BLaER1 treated with 17β-estradiol and CSF1 and Interleukin-3, amounts not matched to agents 10 nM and 100 nM (cell line): ENCODE data around the gene PRIM1.
A peak's percentile ranks its signal among the peaks of the same experiment; 100 is the strongest.
"Not testable (repeated sequence)": the region's sequence is repeated elsewhere in the genome, so short reads cannot be mapped to it uniquely, and the experiment has no call there.

Source experiments
- H3K27ac ChIP-seq, 11 experiments: shearing (Covaris generic); formaldehyde crosslinking; 2 replicates each; pipeline ENCODE4 v1.8.1; 2022
- H3K27me3 ChIP-seq, 11 experiments: shearing (Covaris generic); formaldehyde crosslinking; 2 replicates each; pipeline ENCODE4 v1.8.1; 2022
- H3K36me3 ChIP-seq, 11 experiments: shearing (Covaris generic); formaldehyde crosslinking; 2 replicates each; pipeline ENCODE4 v1.8.1; 2022
- H3K4me1 ChIP-seq, 10 experiments: shearing (Covaris generic); formaldehyde crosslinking; 2 replicates each; pipeline ENCODE4 v1.8.1; 2022
- H3K4me2 ChIP-seq, 11 experiments: shearing (Covaris generic); formaldehyde crosslinking; 2 replicates each; pipeline ENCODE4 v1.8.1; 2022
- H3K4me3 ChIP-seq, 10 experiments: shearing (Covaris generic); formaldehyde crosslinking; 2 replicates each; pipeline ENCODE4 v1.8.1; 2022
- H3K9ac ChIP-seq, 11 experiments: shearing (Covaris generic); formaldehyde crosslinking; 2 replicates each; pipeline ENCODE4 v1.8.1; 2022
- H3K9me3 ChIP-seq, 11 experiments: shearing (Covaris generic); formaldehyde crosslinking; replicated peaks in 1 of 11; 2 replicates each; pipeline ENCODE4 v1.8.1; 2022
- H4K20me1 ChIP-seq, 11 experiments: shearing (Covaris generic); formaldehyde crosslinking; 2 replicates each; pipeline ENCODE4 v1.8.1; 2022
- Cebpa-rat ChIP-seq, 11 experiments: shearing (Covaris generic); IDR thresholded peaks; 2 replicates each; pipeline ENCODE4 v1.8.1; 2022

PRIM1 gene

DNA sequence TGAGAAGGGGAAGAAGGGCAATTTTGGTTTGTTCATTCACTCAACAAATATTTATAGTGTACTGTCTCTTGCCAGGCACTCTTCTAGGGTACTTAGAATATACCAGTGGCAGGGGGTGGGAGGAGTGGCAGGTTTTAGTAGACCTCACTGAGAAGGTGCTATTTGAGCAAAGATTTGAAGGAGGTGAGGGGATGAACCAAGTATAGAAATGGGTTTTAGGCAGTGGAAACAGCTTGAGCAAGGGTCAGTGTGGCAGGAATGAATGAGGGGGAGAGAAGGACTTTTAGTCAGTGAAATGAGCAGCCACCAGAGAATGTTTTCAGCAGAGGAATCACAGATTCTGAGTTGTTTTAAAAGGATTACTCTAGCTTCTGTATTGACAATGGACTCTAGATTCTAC lies 2.3 kb downstream of the PRIM1 start:
- Histone ChIP-seq H3K4me1 (peaks cover 24 to 40% (median 29%) of the 10 kb centered on the region in 10 experiments), H3K4me2 (peak overlapping the region; percentile 77 to 97 (median 87)), H3K27ac (peak overlapping the region in 10 of 11 experiments; percentile 3 to 92 (median 51); a peak in 18 of 22 replicates), H3K27me3 (no peaks in the 10 kb centered on the region), H3K9me3 (no peaks in the 10 kb centered on the region), H3K36me3 (peaks cover 0 to 53% (median 39%) of the 10 kb centered on the region in 11 experiments; a peak in 19 of 22 replicates), H3K4me3 (peak overlapping the region in 2 of 10 experiments; percentile 9 to 32; a peak in 3 of 20 replicates), H3K9ac (peak overlapping the region in 10 of 11 experiments; percentile 5 to 50 (median 37); a peak in 13 of 22 replicates), H4K20me1 (no peaks in the 10 kb centered on the region; a peak in 1 of 22 replicates)
- no peak for TF ChIP-seq Cebpa-rat (IDR thresholded peaks at IDR 0.05)

DNA sequence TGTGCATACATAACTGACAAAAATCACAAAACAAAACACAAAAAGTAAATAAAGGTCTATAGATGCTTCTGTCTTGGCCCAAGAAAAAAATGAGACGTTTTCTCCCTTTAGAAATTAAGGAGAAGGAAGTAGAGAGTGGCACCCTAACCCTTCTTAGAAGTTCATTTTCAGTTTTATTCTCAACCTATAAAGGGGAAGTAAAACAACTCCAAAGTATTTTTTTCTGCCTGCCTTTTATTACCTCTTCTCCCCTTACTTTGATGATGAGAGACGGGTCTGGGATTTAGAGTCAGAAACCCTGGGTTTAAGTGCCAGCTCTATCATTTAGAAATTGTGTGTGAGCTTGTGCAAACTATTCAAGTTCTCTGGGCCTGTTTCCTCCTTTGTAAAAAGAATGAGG lies 2.8 kb downstream of the PRIM1 start:
- no peaks in the 10 kb centered on the region for H3K9me3 ChIP-seq
- H3K27ac ChIP-seq = peak overlapping the region in 10 of 11 experiments; percentile 3 to 92 (median 51); a peak in 18 of 22 replicates
- peaks cover 3 to 58% (median 44%) of the 10 kb centered on the region in 11 experiments; a peak in 20 of 22 replicates for H3K36me3 ChIP-seq
- no peaks in the 10 kb centered on the region; a peak in 1 of 22 replicates for H4K20me1 ChIP-seq
- no peak for TF ChIP-seq Cebpa-rat (IDR thresholded peaks at IDR 0.05)
- peaks cover 24 to 40% (median 29%) of the 10 kb centered on the region in 10 experiments for H3K4me1 ChIP-seq
- H3K27me3 ChIP-seq = no peaks in the 10 kb centered on the region
- peak overlapping the region; percentile 77 to 97 (median 87) for H3K4me2 ChIP-seq
- H3K9ac ChIP-seq = peak overlapping the region in 9 of 11 experiments; percentile 13 to 50 (median 36); a peak in 13 of 22 replicates
- peak overlapping the region in 2 of 10 experiments; percentile 9 to 32; a peak in 1 of 20 replicates for H3K4me3 ChIP-seq

DNA sequence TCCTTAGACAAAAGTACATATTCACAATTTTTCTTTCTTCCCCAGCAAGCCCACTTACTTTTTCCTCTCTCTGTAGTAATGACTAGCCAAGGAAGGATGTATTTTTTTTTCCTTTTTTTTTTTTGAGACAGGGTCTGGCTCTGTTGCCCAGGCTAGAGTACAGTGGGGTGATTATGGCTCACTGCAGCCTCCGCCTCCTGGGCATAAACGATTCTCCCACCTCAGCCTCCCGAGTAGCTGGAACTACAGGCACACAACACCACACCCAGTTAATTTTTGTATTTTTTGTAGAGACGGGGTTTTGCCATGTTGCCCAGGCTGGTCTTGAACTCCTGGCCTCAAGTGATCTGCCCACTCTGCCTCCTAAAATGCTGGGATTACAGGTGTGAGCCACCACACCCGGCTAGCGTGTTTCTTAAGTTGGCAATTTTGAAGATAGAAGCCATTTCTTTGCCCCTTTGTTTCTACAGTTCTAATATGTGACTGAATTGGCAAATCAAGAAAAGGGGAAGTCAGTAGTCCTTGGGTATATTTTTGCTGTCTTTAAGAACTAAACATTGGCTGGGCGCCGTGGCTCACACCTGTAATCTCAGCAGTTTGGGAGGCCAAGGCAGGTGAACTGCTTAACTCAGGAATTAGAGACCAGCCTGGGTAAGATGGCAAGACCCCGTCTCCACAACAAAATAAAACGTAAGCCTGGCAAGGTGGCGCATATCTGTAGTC lies 23.8 kb downstream of the PRIM1 start:
- no peak overlapping the region for H3K9ac ChIP-seq
- peaks cover 10 to 77% (median 65%) of the 10 kb centered on the region in 11 experiments for H3K36me3 ChIP-seq
- peaks cover 4 to 13% (median 9%) of the 10 kb centered on the region in 11 experiments; a peak in 15 of 22 replicates for H4K20me1 ChIP-seq
- peaks cover 12 to 25% (median 20%) of the 10 kb centered on the region in 10 experiments for H3K4me1 ChIP-seq
- H3K27ac ChIP-seq = peak overlapping the region in 4 of 11 experiments; percentile 10 to 50 (median 30); a peak in 5 of 22 replicates
- peak overlapping the region in 3 of 11 experiments; percentile 18 to 42 (median 20); a peak in 3 of 22 replicates for H3K4me2 ChIP-seq
- H3K27me3 ChIP-seq = no peaks in the 10 kb centered on the region
- H3K9me3 ChIP-seq = no peaks in the 10 kb centered on the region
- H3K4me3 ChIP-seq = no peak overlapping the region
- TF ChIP-seq Cebpa-rat (IDR thresholded peaks at IDR 0.05) = no peak

DNA sequence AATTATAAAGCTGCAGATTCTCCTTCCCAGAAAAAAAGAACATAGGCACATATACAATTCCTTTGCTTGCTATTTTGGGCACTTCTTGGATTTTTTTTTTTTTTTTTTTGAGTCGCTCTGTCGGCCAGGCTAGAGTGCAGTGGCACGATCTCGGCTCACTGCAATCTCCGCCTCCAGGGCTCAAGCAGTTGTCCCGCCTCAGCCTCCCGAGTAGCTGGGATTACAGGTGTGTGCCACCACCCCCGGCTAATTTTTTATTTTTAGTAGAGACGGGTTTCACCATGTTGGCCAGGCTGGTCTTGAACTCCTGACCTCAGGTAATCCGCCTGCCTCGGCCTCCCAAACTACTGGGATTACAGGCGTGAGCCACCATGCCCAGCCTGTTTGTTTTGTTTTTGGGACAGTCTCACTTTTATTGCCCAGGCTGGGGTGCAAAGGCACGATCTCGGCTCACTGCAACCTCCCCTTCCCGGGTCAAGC lies 25.9 kb downstream of the PRIM1 start:
- Histone ChIP-seq H3K36me3 (peaks cover 23 to 77% (median 63%) of the 10 kb centered on the region in 11 experiments), H3K4me1 (peaks cover 33 to 46% (median 38%) of the 10 kb centered on the region in 10 experiments), H3K4me3 (peak overlapping the region; percentile 85 to 98 (median 88); a peak in 16 of 20 replicates), H3K27ac (peak overlapping the region; percentile 85 to 98 (median 95)), H4K20me1 (peaks cover 20 to 34% (median 30%) of the 10 kb centered on the region in 11 experiments), H3K9ac (peak overlapping the region; percentile 84 to 99 (median 96); a peak in 21 of 22 replicates), H3K4me2 (peak overlapping the region; percentile 68 to 89 (median 77))
- not testable (repeated sequence) for H3K9me3 ChIP-seq, H3K27me3 ChIP-seq

DNA sequence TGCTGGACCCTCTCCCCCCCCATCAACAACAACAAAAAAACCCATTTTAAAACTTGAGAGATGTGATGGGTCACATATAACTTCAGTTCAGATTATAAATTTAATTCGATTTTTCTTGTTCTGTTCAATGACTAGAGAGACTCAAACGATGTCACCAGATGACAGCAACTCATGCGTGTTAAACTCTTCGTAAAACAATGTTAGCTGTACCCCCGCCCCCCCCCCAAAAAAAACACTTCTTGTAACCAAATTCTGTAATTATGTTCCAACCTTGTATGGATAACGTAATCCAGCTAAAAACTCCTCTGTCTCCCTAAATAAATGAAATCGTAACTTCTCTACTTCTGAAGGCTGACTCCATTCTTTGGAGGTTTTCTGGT lies 26.4 kb downstream of the PRIM1 start:
- Histone ChIP-seq H3K36me3 (peaks cover 22 to 77% (median 63%) of the 10 kb centered on the region in 11 experiments), H4K20me1 (peaks cover 26 to 39% (median 35%) of the 10 kb centered on the region in 11 experiments), H3K9ac (peak overlapping the region; percentile 84 to 99 (median 96)), H3K9me3 (no peaks in the 10 kb centered on the region), H3K27ac (peak overlapping the region; percentile 85 to 98 (median 95)), H3K27me3 (no peaks in the 10 kb centered on the region), H3K4me1 (peaks cover 38 to 51% (median 42%) of the 10 kb centered on the region in 10 experiments), H3K4me3 (peak overlapping the region; percentile 85 to 98 (median 88)), H3K4me2 (peak overlapping the region; percentile 68 to 89 (median 77))
- TF ChIP-seq Cebpa-rat (IDR thresholded peaks at IDR 0.05) = no peak

DNA sequence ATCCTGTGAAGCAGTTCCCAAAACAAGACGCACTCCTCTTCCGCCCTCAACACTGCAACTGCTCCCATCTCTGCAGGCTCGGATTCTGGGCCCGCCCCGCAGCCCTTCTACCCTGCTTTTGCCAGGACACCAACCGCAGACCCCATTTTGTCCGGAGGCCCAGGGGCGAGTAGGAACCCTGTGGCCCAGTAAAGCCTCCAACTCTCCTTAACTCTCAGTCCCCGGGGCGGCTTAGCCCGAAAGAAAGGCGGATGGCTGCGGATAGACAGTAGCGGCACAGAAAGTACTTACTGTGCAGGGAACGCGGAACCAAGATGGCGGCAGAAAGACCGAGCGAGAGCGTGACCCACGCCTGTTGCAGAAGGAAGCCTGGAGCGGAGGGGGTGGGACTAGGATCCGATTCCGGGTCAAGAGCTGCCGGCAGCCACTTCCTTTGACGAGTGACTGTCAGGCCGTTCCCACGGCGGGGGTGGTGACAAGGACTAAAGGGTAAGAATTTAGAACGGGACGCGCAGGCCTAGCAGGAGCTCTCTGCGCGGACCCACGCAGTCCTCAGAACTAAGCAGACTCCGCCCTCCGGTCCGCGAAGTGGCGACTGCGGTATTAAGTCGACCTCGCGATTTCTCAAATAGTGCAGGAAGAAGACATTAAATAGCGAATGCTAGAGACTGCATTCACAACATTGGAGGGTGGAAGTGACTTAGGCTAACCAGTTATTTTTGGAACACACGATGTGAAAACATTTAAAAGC lies 27.0 kb downstream of the PRIM1 start, which contains the start of gene NACA:
Gene NACA (minus strand): TSS at position 328 of the 751 bp plus-strand sequence. CDS start 778 bp downstream, outside the sequence.
- H3K27ac ChIP-seq = peak within 1 kb of the TSS; percentile 85 to 98 (median 95)
- no peak for TF ChIP-seq Cebpa-rat (IDR thresholded peaks at IDR 0.05)
- H4K20me1 ChIP-seq = peaks cover 31 to 45% (median 41%) of the 10 kb centered on the region in 11 experiments
- H3K4me1 ChIP-seq = peaks cover 43 to 56% (median 47%) of the 10 kb centered on the region in 10 experiments
- no peaks in the 10 kb centered on the region for H3K27me3 ChIP-seq
- peak within 1 kb of the TSS; percentile 90 to 99 (median 96) for H3K9ac ChIP-seq
- H3K36me3 ChIP-seq = peaks cover 28 to 77% (median 66%) of the 10 kb centered on the region in 11 experiments
- peak within 1 kb of the TSS; percentile 87 to 98 (median 93) for H3K4me2 ChIP-seq
- H3K9me3 ChIP-seq = no peaks in the 10 kb centered on the region
- peak within 1 kb of the TSS; percentile 85 to 98 (median 88) for H3K4me3 ChIP-seq

DNA sequence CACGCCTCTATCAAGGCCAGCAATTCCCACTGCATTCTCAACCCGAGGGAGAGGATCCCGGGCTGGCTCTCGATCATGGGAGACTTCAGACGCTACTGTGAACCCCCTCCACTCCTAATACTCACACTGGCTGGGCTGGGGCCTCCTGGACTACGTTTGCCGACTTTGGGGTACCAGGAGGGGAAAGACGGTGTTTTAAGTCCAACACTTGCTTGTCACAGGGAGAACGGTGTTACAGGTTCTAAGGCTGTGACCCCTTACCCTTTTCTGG lies 27.5 kb downstream of the PRIM1 start:
- peaks cover 36 to 50% (median 46%) of the 10 kb centered on the region in 11 experiments for H4K20me1 ChIP-seq
- H3K36me3 ChIP-seq = peaks cover 33 to 77% (median 66%) of the 10 kb centered on the region in 11 experiments
- peak overlapping the region; percentile 90 to 99 (median 96) for H3K9ac ChIP-seq
- no peak for TF ChIP-seq Cebpa-rat (IDR thresholded peaks at IDR 0.05)
- H3K4me2 ChIP-seq = peak overlapping the region; percentile 84 to 98 (median 93)
- peak overlapping the region; percentile 85 to 98 (median 88) for H3K4me3 ChIP-seq
- no peaks in the 10 kb centered on the region for H3K27me3 ChIP-seq
- peaks cover 48 to 62% (median 53%) of the 10 kb centered on the region in 10 experiments for H3K4me1 ChIP-seq
- peak overlapping the region; percentile 85 to 98 (median 95) for H3K27ac ChIP-seq
- H3K9me3 ChIP-seq = no peaks in the 10 kb centered on the region

DNA sequence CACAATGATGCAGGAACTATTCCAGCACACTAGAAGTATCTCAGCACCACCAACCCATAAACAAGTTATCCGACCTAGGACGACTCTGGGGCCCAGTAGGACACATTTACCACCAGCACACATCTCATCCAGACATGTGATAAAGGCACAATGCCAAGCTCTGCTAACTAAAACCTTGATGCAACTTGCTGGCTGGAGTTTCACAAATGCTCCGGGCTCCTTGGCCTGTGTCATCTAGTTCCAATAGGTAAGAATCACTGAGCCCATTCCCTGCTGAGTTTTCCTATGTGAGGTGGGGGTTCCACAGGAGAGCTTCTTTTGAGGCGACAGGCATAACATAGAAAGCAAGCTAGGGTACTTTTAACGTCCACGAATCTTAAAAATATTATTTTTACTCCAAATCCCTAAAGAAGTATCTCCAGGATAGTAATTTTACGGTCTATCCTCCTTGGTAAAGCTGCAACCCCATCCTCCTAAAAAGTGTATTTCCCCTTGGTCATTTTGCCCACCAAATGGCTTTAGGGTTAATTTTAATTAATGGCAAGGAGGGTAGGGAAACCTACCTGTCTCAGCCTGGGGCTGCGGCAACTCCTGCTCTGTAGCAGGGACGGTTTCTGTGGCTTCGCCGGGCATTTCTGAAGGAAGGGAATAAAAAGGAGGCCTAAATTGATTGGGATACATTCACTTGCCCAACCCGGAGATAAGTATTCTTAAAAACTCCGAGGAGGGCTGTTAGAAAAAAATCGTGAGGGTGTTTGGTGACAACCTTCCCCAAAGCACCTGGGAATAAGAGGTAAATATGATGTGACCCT lies 28.0 kb downstream of the PRIM1 start:
- peaks cover 42 to 55% (median 52%) of the 10 kb centered on the region in 11 experiments for H4K20me1 ChIP-seq
- peak overlapping the region; percentile 85 to 98 (median 95) for H3K27ac ChIP-seq
- no peaks in the 10 kb centered on the region for H3K27me3 ChIP-seq
- H3K4me1 ChIP-seq = peaks cover 54 to 67% (median 58%) of the 10 kb centered on the region in 10 experiments
- H3K4me3 ChIP-seq = peak overlapping the region; percentile 85 to 98 (median 88)
- peak overlapping the region; percentile 90 to 99 (median 96) for H3K9ac ChIP-seq
- H3K36me3 ChIP-seq = peaks cover 39 to 77% (median 68%) of the 10 kb centered on the region in 11 experiments
- H3K9me3 ChIP-seq = no peaks in the 10 kb centered on the region
- peak overlapping the region; percentile 84 to 98 (median 93) for H3K4me2 ChIP-seq
- no peak for TF ChIP-seq Cebpa-rat (IDR thresholded peaks at IDR 0.05)
